G401 (cell line): ENCODE measurements around the gene RTP3. TPM values are rescaled to one million over a fixed set of nuclear protein-coding genes. Genes with fewer than 3 reads are reported as not detected.
"Not testable (repeated sequence)": the region's sequence is repeated elsewhere in the genome, so short reads cannot be mapped to it uniquely, and the experiment has no call there.

Source experiments
- DNase-seq: peaks from one replicate; pipeline ENCODE4 v3.0.0-alpha.2; 2015; ENCODE audit warnings: low spot score
- in situ Hi-C: cut with HindIII; loops from 2 replicates; pipeline ENCODE4 v1.10.0; 2016; ENCODE audit warnings: low sequenced_read_pairs, mixed read lengths
- total RNA-seq: library from RNA; depleted of rRNA; stranded (reverse); fragments of >200 nt; shearing (Covaris generic); gene quantifications from 2 replicates; pipeline ENCODE4 v1.2.3, GENCODE V29; 2014

The RTP3 gene
- total RNA-seq, 1 experiment from 2014 or later = not detected

DNA sequence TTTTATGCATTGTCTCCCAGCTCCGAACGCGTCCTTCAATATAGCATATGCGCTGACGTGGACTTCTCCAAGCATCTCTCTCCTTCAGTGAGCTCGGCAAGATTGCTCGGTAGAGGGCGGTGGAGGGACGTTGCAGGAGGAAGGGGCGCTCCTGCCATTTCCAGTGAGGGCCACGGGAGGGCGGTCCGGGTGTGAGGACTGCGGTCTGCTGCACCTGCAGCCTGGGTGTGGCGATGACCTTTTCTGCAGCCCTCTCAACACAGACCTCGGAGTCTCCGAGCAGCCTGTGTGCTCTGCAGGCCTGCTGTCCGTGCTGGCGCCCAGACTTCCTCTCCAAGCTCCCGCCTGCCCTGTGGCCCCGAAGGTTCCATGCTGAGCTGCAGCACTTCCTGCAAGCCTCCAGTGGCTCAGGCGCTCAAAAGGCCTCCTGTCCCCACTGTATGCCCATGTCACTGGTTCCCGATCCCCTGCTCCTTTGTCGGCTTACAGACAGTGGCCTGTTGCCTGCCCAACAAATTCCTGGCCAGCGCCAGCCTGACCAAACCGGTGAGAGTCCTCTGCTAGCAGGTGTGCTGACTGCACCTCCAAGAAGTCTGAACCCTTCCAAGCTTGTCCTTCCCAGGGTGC lies 8.9 kb upstream of the RTP3 start:
- in situ Hi-C loops = no loop called here
- DNase-seq = peak; percentile 92

GRCh38 chr3:46489381-46489780 lies 8.4 kb upstream of the RTP3 start:
- in situ Hi-C loops = no loop called here
- DNase-seq = peak; percentile 3

GRCh38 chr3:46489875-46490274 lies 7.9 kb upstream of the RTP3 start:
- in situ Hi-C loops = no loop called here
- DNase-seq = no peak

DNA sequence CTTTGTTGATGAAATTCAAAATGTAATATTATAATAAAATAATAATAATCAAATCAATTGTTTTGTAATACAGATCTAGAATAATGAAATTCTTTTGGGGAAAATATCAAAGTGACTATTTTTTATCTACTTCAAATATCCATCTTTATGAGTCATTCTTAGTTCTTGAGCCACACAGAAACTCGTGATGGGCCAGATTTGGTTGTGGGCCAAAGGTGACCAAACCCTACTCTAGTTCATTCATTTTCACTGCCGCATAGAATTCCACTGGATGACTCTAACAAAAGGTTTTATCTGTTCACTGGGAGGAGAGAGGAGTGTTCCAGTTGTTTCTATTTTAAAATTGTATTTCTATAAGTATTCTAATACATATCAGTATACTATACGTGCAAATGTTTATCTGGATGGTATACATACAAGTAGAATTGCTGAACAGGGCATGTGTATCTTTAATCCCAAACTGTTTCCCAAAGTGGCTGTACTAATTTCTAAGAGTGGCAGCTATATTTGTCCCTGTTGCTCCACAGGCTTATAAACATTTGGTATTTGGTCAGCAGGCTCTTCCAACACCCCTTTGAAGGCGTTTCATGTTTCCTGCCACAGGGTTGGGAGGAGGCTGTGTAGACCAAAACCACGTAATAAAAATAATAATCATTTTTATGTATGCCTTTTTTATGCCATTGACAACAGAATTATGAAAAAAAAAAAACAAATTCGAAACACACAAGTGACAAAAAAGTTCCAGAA lies 7.3 kb upstream of the RTP3 start:
- in situ Hi-C loops = no loop called here
- DNase-seq = no peak

DNA sequence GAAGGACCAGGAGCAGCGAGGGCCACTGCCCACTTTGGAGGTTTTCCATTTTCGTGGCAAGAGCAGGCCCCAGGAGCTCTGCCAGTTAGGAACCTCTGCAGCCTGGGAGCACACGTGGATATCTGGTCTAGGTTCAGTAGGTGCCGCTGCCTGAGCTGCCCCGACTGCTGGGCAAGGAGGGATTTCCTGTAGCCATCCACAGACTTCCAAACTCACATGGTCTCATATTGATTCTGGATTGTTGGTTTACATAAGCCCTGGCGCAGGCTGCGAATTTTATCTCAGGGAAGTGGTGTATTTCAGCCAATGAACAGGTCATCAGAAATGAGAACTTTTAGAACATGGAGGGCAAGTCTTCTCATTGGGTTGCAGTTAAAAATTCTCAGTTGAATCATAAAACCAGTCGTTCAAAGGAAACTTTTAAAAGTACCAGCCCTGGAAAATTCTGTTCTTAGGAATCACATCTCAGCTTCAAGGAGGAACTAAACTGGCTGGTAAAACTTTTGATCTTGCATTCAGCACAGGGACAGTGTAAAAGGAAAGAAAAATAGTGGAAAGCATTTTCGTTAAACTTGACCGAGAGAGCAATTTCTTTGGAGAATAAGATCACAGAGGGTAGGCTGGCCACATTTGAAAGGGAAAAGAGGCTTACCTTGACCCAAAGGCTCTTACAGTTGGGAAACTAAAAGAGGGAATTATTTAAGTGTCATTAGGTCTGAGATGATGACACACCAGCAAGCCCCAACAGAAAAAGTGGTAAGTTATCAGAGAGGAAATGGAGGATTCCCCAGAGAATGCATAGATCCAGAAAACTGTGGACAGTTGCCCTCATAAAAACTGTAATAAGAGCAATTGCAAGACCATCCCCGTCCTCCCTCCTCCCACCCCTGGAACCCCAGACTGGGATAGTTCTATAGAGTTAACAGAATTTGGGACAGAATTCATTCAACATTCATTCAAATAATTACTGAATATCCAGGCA lies 6.4 kb upstream of the RTP3 start:
- in situ Hi-C loops = no loop called here

DNA sequence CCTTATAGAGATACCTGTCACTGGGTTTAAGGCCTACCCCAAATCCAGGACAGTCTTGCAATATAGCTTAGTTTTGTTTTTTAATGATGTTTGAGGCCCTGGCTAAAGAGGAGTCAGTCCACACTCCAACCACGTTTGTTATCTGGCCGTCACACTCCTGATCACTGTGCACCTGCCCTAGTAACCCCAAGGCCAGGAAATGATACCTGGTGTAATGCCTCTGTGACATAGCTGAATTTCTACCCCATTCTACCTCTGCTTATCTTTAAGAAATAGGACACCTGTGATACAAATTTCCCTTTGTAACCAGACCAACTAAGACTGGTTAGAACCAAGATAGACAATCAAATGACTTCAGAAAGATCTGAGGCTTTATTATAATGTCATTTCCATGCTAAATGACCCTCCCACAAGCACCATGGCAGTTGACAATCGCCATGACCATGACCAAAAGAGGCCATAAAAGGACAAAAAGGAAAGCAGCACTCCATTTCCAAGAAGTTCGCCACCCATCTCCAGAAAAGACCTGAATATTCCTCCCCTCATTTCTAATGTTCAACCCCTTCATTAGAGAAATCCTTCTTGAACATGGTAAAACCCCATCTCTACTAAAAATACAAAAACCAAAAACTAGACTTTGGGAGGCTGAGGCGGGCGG lies 4.8 kb upstream of the RTP3 start:
- no peak for DNase-seq
- in situ Hi-C loops = no loop called here

More for the DNA sequence above, 6.4 kb upstream of the RTP3 start:
- no peak for DNase-seq

GRCh38 chr3:46494491-46494890 lies 3.3 kb upstream of the RTP3 start:
- DNase-seq, in situ Hi-C loops: not testable (repeated sequence)

GRCh38 chr3:46495901-46496456 lies 1.8 kb upstream of the RTP3 start:
- in situ Hi-C loops = no loop called here
- DNase-seq = no peak

- in situ Hi-C loops = no loop called here
- DNase-seq = no peak
Observed at GRCh38 chr3:46496746-46497555, 825 bp upstream of the RTP3 start.

DNA sequence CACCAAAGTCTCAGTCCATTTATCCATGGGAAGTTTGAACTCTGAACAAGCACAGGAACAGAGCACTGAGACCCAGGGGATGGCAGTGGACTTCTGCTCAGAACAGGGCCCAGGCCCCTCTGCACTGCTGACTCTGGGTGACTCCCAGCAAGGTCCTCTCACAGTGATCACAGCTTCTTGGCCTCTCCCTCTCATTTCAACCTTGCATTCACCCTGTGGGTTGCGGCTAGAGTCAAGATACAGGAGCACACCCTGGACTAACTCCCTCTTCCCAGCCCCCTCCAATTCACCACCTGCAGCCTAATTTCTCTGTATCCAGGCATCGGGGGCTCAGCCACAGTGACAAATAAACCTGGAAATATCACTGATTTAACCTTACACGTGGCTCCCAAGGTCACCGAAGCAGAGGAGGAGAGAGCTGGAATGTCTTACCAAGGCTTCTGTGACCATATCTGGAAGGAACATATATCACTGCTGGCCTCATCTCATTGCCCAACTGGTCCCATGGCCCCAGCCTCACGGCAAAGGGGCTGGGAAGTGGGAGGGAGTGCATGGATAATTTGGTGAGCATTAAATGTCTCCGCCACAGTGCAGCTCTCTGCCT lies 1.2 kb downstream of the RTP3 start:
- no peak for DNase-seq
- in situ Hi-C loops = no loop called here

GRCh38 chr3:46500656-46501635 lies 3.2 kb downstream of the RTP3 start:
- in situ Hi-C loops = no loop called here
- no peak for DNase-seq

GRCh38 chr3:46501702-46502101 lies 3.9 kb downstream of the RTP3 start:
- no peak for DNase-seq
- in situ Hi-C loops = no loop called here

DNA sequence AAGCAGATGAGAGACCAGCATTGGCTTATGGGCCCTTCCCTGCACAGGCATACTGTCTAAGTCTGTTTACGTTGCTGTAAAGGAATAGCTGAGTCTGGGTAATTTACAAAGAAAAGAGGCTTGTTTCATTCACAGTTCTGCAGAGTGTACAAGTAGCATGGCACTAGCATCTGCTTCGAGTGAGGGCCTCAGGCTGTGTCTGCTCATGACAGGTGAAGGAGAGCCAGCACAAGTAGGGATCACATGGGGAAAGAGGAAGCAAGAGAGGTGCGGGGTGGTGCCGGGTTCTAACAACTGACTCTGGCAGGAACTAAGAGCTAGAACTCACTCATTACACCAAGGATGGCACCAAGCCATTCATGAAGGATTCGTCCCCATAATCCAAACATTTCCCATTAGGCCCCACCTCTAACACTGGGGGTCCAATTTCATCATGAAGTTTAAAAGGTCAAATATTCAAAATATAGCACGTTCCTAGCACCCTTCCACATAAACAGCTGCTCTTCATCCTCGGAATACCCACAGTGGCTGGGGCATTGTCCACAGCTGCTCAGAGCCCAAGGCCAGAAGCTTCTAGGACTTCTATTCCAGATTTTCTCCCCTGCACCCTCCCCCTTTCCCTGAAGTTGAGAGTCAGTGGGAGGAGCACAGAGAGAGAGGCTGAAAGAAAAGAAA lies 5.6 kb downstream of the RTP3 start:
- DNase-seq = no peak
- in situ Hi-C loops = no loop called here

- in situ Hi-C loops = no loop called here
- no peak for DNase-seq
Observed at GRCh38 chr3:46504789-46505188, 7.0 kb downstream of the RTP3 start.

- DNase-seq = no peak
- in situ Hi-C loops = no loop called here
Observed at GRCh38 chr3:46505953-46506352, 8.2 kb downstream of the RTP3 start.

DNA sequence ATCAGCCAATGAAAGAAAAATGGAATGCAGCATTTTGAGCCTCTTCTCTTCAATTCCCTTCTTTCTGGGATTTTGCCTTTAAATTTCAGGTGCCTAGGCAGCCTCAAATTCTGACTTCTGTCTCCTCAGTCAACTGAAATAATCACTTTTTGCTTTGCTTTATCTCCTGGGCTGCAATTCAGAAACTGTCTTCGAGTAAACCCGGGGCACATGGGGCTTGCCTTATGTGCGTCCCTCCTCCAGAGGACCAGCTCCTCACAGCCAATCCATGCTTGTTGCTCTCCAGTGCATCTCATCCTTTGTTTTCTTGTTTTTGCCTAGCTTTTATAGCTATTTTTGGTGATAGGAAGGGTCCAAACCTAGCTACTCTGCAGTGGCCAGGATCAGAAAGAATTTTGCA lies 8.8 kb downstream of the RTP3 start:
- in situ Hi-C loops = no loop called here
- DNase-seq = no peak
